ENCODE measurements around the gene SPOUT1.

DNA sequence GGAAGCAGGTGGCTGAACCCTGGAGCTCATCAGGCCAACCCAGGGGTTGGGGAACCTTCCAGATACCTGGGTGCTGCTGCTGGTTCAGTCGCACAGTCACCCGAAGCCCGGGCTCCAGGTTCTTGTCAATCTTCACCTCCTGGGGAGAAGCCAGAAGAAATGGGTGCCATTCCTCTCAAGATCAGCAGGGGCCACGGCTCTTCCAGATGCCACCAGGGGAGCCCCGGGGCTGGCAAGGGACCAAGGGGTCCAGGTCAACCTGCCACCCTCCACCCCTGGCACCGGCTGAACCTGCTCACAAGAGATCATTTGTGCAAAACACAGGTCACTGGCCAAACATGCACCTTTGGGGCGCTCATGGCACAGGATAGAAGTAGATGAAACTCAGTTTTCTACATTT lies 4.7 kb downstream of the SPOUT1 start:
- TF ChIP-seq, protein P1, sequence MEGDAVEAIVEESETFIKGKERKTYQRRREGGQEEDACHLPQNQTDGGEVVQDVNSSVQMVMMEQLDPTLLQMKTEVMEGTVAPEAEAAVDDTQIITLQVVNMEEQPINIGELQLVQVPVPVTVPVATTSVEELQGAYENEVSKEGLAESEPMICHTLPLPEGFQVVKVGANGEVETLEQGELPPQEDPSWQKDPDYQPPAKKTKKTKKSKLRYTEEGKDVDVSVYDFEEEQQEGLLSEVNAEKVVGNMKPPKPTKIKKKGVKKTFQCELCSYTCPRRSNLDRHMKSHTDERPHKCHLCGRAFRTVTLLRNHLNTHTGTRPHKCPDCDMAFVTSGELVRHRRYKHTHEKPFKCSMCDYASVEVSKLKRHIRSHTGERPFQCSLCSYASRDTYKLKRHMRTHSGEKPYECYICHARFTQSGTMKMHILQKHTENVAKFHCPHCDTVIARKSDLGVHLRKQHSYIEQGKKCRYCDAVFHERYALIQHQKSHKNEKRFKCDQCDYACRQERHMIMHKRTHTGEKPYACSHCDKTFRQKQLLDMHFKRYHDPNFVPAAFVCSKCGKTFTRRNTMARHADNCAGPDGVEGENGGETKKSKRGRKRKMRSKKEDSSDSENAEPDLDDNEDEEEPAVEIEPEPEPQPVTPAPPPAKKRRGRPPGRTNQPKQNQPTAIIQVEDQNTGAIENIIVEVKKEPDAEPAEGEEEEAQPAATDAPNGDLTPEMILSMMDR (conservative IDR thresholded peaks at IDR 0.05; ENCODE audit: low read length): no peak
- no peak for TF ChIP-seq EZH2phosphoT487 (IDR thresholded peaks at IDR 0.05; ENCODE audit: borderline replicate concordance, low read depth, low read length)

Measured in OCI-LY7 (cell line).